ENCODE measurements around the gene SERPINB6. TPM values are rescaled to one million over a fixed set of nuclear protein-coding genes. Genes with fewer than 3 reads are reported as not detected.

The SERPINB6 gene
- 100 to 1,000 TPM in 4 of 5 donors, 10 to 100 TPM in 1; 79.1 to 208 (median 160) TPM for total RNA-seq
- polyA plus RNA-seq = 100 to 1,000 TPM in 2 of 3 donors, 10 to 100 TPM in 1; 93.1 to 281 (median 144) TPM
- long read RNA-seq, donor 1, transcript SERPINB6-205 (7 exons, 1,315 nt) = major isoform, 8 of 34 reads
- long read RNA-seq, donor 1, partial matches to known transcripts = 7 of 34 reads
- long read RNA-seq, donor 1, other reads (novel, unspliced or antisense) = 0 of 34 reads
- long read RNA-seq, donor 2, transcript SERPINB6-203 (7 exons, 1,495 nt) = minor isoform, 5 of 91 reads
- long read RNA-seq, donor 2, transcript SERPINB6-212 (6 exons, 3,265 nt) = minor isoform, 6 of 91 reads
- long read RNA-seq, donor 2, transcript SERPINB6-205 (7 exons, 1,315 nt) = major isoform, 14 of 91 reads
- long read RNA-seq, donor 2, partial matches to known transcripts = 58 of 91 reads
- long read RNA-seq, donor 2, other reads (novel, unspliced or antisense) = 0 of 91 reads
- long read RNA-seq, donor 3, partial matches to known transcripts = 25 of 34 reads
- long read RNA-seq, donor 3, other reads (novel, unspliced or antisense) = 0 of 34 reads
- long read RNA-seq, donor 4, partial matches to known transcripts = 6 of 7 reads
- long read RNA-seq, donor 4, other reads (novel, unspliced or antisense) = 0 of 7 reads
- long read RNA-seq, donor 5, transcript SERPINB6-205 (7 exons, 1,315 nt) = major isoform, 19 of 87 reads
- long read RNA-seq, donor 5, transcript SERPINB6-203 (7 exons, 1,495 nt) = minor isoform, 7 of 87 reads
- long read RNA-seq, donor 5, partial matches to known transcripts = 38 of 87 reads
- long read RNA-seq, donor 5, other reads (novel, unspliced or antisense) = 14 of 87 reads
- long read RNA-seq, donor 6, transcript SERPINB6-205 (7 exons, 1,315 nt) = major isoform, 29 of 95 reads
- long read RNA-seq, donor 6, transcript SERPINB6-203 (7 exons, 1,495 nt) = minor isoform, 10 of 95 reads
- long read RNA-seq, donor 6, transcript SERPINB6-216 (4 exons, 2,120 nt) = minor isoform, 6 of 95 reads
- long read RNA-seq, donor 6, transcript SERPINB6-204 (7 exons, 1,370 nt) = minor isoform, 7 of 95 reads
- long read RNA-seq, donor 6, partial matches to known transcripts = 33 of 95 reads
- long read RNA-seq, donor 6, other reads (novel, unspliced or antisense) = 0 of 95 reads
- long read RNA-seq, donor 7, transcript SERPINB6-205 (7 exons, 1,315 nt) = major isoform, 13 of 74 reads
- long read RNA-seq, donor 7, partial matches to known transcripts = 48 of 74 reads
- long read RNA-seq, donor 7, other reads (novel, unspliced or antisense) = 0 of 74 reads
- long read RNA-seq, donor 8, transcript SERPINB6-206 (7 exons, 1,375 nt) = minor isoform, 6 of 65 reads
- long read RNA-seq, donor 8, transcript SERPINB6-205 (7 exons, 1,315 nt) = major isoform, 13 of 65 reads
- long read RNA-seq, donor 8, partial matches to known transcripts = 35 of 65 reads
- long read RNA-seq, donor 8, other reads (novel, unspliced or antisense) = 0 of 65 reads
- long read RNA-seq, donor 9, transcript SERPINB6-205 (7 exons, 1,315 nt) = major isoform, 10 of 54 reads
- long read RNA-seq, donor 9, partial matches to known transcripts = 37 of 54 reads
- long read RNA-seq, donor 9, other reads (novel, unspliced or antisense) = 0 of 54 reads
- long read RNA-seq, donor 10, transcript SERPINB6-205 (7 exons, 1,315 nt) = major isoform, 11 of 42 reads
- long read RNA-seq, donor 10, partial matches to known transcripts = 21 of 42 reads
- long read RNA-seq, donor 10, other reads (novel, unspliced or antisense) = 0 of 42 reads

DNA sequence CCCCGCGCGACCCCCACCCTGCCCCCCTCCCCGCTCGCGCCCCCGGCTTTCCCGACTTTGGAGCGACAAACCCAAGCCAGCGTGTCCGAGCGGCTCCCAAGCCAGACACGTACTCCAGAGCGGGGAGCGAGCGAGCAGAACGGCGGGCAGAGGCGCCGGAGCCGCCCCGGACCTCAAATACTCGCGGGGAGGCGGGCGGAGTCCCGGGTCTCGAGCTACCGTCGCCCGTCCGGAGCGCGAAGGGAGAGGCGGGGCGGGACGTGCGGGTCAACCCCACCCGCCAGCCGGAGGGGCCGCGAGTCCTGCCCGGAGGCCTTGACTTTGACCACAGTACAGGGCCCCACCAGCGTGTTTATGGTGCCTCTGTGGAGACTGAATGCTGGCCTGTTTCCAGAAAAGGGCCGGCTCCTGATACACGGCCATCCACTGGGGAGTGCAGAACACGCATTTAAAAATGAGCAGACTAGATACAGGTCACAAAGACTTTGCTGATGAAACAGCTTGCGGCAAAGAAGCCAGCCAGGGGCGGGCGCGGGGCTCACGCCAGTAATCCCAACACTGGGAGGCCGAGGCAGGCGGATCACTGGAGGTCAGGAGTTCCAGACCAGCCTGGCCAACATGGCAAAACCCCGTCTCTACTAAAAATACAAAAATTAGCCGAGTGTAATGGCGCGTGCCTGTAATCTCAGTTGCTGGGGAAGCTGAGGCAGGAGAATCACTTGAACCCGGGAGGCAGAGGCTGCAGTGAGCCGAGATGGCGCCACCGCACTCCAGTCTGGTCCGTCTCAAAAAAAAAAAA is at the start of gene SERPINB6:
Gene SERPINB6, minus strand, starts transcription at position 148 of the 799 bp plus-strand sequence. CDS start 12,235 bp downstream, outside the sequence.
- Histone ChIP-seq H3K36me3 (no peaks in the 10 kb centered on the region), H3K4me1 (peaks cover 15 to 46% (median 34%) of the 10 kb centered on the region in 4 donors), H3K9me3 (no peaks in the 10 kb centered on the region), H3K27ac (peak within 1 kb of the TSS; percentile 97 to 99 (median 98)), H3K27me3 (no peaks in the 10 kb centered on the region), H3K4me3 (peak within 1 kb of the TSS; percentile 57 to 89 (median 73))
- peak; percentile 80 to 88 for DNase-seq
- peak in 2 of 3 donors; percentile 38 to 70 for TF ChIP-seq POLR2AphosphoS5 (IDR thresholded peaks at IDR 0.05)
- no peak for TF ChIP-seq POLR2A (IDR thresholded peaks at IDR 0.05)
- WGBS, 5 donors = 1 to 13% (median 5%) methylated on average over 24 to 63 of the region's 63 CpGs
- intact Hi-C loops (cut with DNase I; ENCODE audit: low total_unique reads) = no loop called here

DNA sequence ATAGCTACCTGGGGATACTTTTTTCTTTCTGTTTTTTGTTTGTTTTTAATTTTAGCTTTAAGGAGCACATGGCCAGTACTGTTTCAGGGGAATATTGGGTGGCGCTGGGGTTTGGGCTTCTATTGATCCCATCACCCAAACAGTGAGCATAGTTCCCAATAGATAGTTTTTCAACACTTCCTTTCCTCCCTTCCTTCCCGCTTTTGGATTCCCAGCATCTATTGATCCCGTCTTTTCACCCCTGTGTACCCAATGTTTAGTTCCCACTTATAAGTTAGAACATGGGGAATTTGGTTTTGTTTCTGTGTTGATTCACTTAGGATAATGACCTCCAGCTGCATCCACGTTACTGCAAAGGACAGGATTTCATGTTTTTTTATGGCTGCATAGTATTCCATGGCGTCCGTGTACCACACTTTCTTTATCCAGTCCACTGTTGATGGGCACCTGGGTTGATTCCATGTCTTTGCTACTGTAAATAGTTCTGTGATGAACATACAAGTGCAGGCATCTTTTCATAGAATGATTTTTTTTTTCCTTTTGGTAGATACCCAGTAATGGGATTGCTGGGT is 48.5 kb upstream of the SERPINB6 start:
- Histone ChIP-seq H3K9me3 (no peaks in the 10 kb centered on the region), H3K36me3 (peaks cover 24 to 57% (median 49%) of the 10 kb centered on the region in 4 donors), H3K27me3 (no peaks in the 10 kb centered on the region), H3K27ac (no peak overlapping the region), H3K4me1 (peaks cover 11 to 50% (median 24%) of the 10 kb centered on the region in 4 donors), H3K4me3 (no peak overlapping the region)
- no peak for DNase-seq
- TF ChIP-seq POLR2A (IDR thresholded peaks at IDR 0.05) = no peak
- no peak for TF ChIP-seq POLR2AphosphoS5 (IDR thresholded peaks at IDR 0.05)
- TF ChIP-seq EP300 (IDR thresholded peaks at IDR 0.05) = no peak
- TF ChIP-seq, protein P1, sequence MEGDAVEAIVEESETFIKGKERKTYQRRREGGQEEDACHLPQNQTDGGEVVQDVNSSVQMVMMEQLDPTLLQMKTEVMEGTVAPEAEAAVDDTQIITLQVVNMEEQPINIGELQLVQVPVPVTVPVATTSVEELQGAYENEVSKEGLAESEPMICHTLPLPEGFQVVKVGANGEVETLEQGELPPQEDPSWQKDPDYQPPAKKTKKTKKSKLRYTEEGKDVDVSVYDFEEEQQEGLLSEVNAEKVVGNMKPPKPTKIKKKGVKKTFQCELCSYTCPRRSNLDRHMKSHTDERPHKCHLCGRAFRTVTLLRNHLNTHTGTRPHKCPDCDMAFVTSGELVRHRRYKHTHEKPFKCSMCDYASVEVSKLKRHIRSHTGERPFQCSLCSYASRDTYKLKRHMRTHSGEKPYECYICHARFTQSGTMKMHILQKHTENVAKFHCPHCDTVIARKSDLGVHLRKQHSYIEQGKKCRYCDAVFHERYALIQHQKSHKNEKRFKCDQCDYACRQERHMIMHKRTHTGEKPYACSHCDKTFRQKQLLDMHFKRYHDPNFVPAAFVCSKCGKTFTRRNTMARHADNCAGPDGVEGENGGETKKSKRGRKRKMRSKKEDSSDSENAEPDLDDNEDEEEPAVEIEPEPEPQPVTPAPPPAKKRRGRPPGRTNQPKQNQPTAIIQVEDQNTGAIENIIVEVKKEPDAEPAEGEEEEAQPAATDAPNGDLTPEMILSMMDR (IDR thresholded peaks at IDR 0.05) = no peak
- intact Hi-C loops (cut with DNase I; ENCODE audit: low total_unique reads) = no loop called here
- WGBS, 5 donors = 92 to 96% (median 95%) methylated on average over 6 of the region's 6 CpGs

DNA sequence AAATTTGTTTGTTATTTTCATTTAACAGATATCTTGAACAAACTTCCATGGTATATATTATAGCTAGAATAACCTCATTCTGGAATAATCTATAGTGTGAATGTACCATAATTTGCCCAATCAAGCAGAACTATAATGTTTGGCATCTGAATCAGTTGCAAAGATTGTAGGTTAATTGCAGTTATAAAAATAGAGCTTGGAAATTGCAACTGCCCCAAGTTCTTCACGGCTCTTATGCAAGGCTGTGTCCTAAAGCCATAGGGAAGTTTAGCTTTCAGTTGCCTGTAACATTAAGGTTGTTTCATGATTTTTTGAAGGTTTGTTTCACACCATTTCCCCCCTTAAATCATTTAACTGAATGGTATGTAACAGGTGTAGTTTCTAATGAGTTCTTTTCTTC is 47.7 kb upstream of the SERPINB6 start:
- Histone ChIP-seq H3K4me1 (peaks cover 3 to 42% (median 16%) of the 10 kb centered on the region in 4 donors), H3K9me3 (no peaks in the 10 kb centered on the region), H3K4me3 (no peak overlapping the region), H3K27me3 (no peaks in the 10 kb centered on the region), H3K27ac (no peak overlapping the region), H3K36me3 (peaks cover 26 to 65% (median 57%) of the 10 kb centered on the region in 4 donors)
- DNase-seq = no peak
- intact Hi-C loops (cut with DNase I; ENCODE audit: low total_unique reads) = no loop called here
- 67 to 94% (median 83%) methylated on average over 1 of the region's 1 CpG for WGBS, 5 donors
- TF ChIP-seq, protein P1 (IDR thresholded peaks at IDR 0.05) = no peak
- TF ChIP-seq EP300 (IDR thresholded peaks at IDR 0.05) (no peak), POLR2AphosphoS5 (IDR thresholded peaks at IDR 0.05) (no peak), POLR2A (IDR thresholded peaks at IDR 0.05) (no peak)

Measured in stomach (tissue), 19 donors.